Activated CD8-positive, alpha-beta T cell treated with anti-CD3 and anti-CD28 coated beads for 36 hours (primary cell): ENCODE results near the gene RASGEF1C. TPM values are rescaled to one million over a fixed set of nuclear protein-coding genes. Genes with fewer than 3 reads are reported as not detected.
A peak's percentile ranks its signal among the peaks of the same experiment; 100 is the strongest.
"Not testable (repeated sequence)": the region's sequence is repeated elsewhere in the genome, so short reads cannot be mapped to it uniquely, and the experiment has no call there.

Experiments
- ATAC-seq: fragments of 200-7000 bp; cut with Tn5 transposase; one replicate; pipeline ENCODE4 v1.10.0; 2021; ENCODE audit warnings: mild to moderate bottlenecking, moderate library complexity
- CTCF ChIA-PET: fragments of 350-600 bp; sonication (Branson Sonifier 250); formaldehyde crosslinking; loops from one replicate; lab custom pipeline; 2021; ENCODE audit warnings: antibody characterized with exemption; lab: Charles Lee
- POLR2A ChIA-PET: fragments of 350-600 bp; sonication (Branson Sonifier 250); formaldehyde crosslinking; loops from one replicate; lab custom pipeline; 2021; ENCODE audit warnings: antibody characterized with exemption; lab: Charles Lee
- DNase-seq: peaks from one replicate; pipeline ENCODE4 v3.0.0-alpha.2; 2020
- H3K27ac Mint-ChIP-seq: one replicate; pipeline ENCODE4 v1.8.0; 2021; ENCODE audit warnings: mild to moderate bottlenecking, mixed read lengths
- H3K27me3 Mint-ChIP-seq: one replicate; pipeline ENCODE4 v1.8.0; 2021; ENCODE audit warnings: mixed read lengths
- H3K36me3 Mint-ChIP-seq: one replicate; pipeline ENCODE4 v1.8.0; 2021; ENCODE audit warnings: low read depth, mixed read lengths
- H3K4me1 Mint-ChIP-seq: one replicate; pipeline ENCODE4 v1.8.0; 2021; ENCODE audit warnings: low read depth, mixed read lengths
- H3K4me3 Mint-ChIP-seq: one replicate; pipeline ENCODE4 v1.8.0; 2021; ENCODE audit warnings: mild to moderate bottlenecking, moderate library complexity, mixed read lengths
- H3K9me3 Mint-ChIP-seq: one replicate; pipeline ENCODE4 v1.8.0; 2021; ENCODE audit warnings: mixed read lengths
- CTCF ChIP-seq: fragments of 200-600 bp; IDR thresholded peaks from one replicate; pipeline ENCODE4 v1.8.0; 2022; ENCODE audit warnings: antibody characterized with exemption, mild to moderate bottlenecking
- intact Hi-C: fragments of 100-400 bp; cut with micrococcal nuclease; formaldehyde crosslinking; loops from one replicate; pipeline ENCODE4 v1.10.0; 2022
- total RNA-seq, 2 experiments: library from RNA; stranded (reverse); gene quantifications; one replicate each; pipeline ENCODE4 v1.2.3, GENCODE V29; 2021

RASGEF1C gene
- total RNA-seq, 2 experiments from 2014 or later = not detected

GRCh38 chr5:180093241-180093640 lies 115.8 kb downstream of the RASGEF1C start:
- DNase-seq = no peak
- Mint-ChIP-seq H3K4me3 (no peak overlapping the region), H3K27ac (no peak overlapping the region), H3K27me3 (no peaks in the 10 kb centered on the region), H3K4me1 (no peaks in the 10 kb centered on the region), H3K36me3 (no peaks in the 10 kb centered on the region), H3K9me3 (no peaks in the 10 kb centered on the region)
- CTCF ChIA-PET = interaction anchor here (2.1 kb wide), 1 partner anchor 235 kb away, joined by 5 read pairs; no protein-coding TSS in a partner anchor
- TF ChIP-seq CTCF = no peak
- POLR2A ChIA-PET = no interaction called here
- no peak for ATAC-seq
- intact Hi-C loops = no loop called here

- ChIA-PET CTCF (interaction anchor here (0.7 to 1.5 kb wide), 10 partner anchors 8 to 359 kb away, joined by 3 to 5 read pairs (median 3); no protein-coding TSS in a partner anchor), POLR2A (interaction anchor here (1.9 kb wide), 1 partner anchor 11 kb away, joined by 6 read pairs; no protein-coding TSS in a partner anchor)
- TF ChIP-seq CTCF = no peak
- Mint-ChIP-seq H3K27ac (peak overlapping the region; percentile 42), H3K4me3 (peak overlapping the region; percentile 77), H3K36me3 (no peaks in the 10 kb centered on the region), H3K4me1 (peaks cover 5% of the 10 kb centered on the region), H3K27me3 (no peaks in the 10 kb centered on the region), H3K9me3 (no peaks in the 10 kb centered on the region)
- ATAC-seq (peak; percentile 30), DNase-seq (peak; percentile 56)
- intact Hi-C loops = no loop called here
Measured at GRCh38 chr5:180090769-180091546, 118.1 kb downstream of the RASGEF1C start.

- intact Hi-C loops = no loop called here
- Mint-ChIP-seq H3K27ac (peak overlapping the region; percentile 79), H3K4me1 (peaks cover 10% of the 10 kb centered on the region), H3K27me3 (no peaks in the 10 kb centered on the region), H3K4me3 (peak overlapping the region; percentile 77), H3K36me3 (no peaks in the 10 kb centered on the region), H3K9me3 (no peaks in the 10 kb centered on the region)
- ChIA-PET CTCF (interaction anchor here (0.7 to 1.5 kb wide), 7 partner anchors 9 to 358 kb away, joined by 3 to 5 read pairs (median 3); no protein-coding TSS in a partner anchor), POLR2A (interaction anchor here (1.9 kb wide), 1 partner anchor 11 kb away, joined by 6 read pairs; no protein-coding TSS in a partner anchor)
- TF ChIP-seq CTCF = peak; percentile 85
- ATAC-seq = peak; percentile 92
- DNase-seq = peak; percentile 86
Measured at GRCh38 chr5:180090098-180090768, 118.8 kb downstream of the RASGEF1C start.

GRCh38 chr5:180089628-180090027 lies 119.4 kb downstream of the RASGEF1C start:
- ChIA-PET POLR2A (interaction anchor here (1.9 kb wide), 1 partner anchor 10 kb away, joined by 6 read pairs; no protein-coding TSS in a partner anchor), CTCF (interaction anchor here (0.8 to 1.5 kb wide), 3 partner anchors 15 to 288 kb away, joined by 3 to 5 read pairs (median 3); no protein-coding TSS in a partner anchor)
- ATAC-seq, H3K27ac Mint-ChIP-seq, intact Hi-C loops, DNase-seq, H3K9me3 Mint-ChIP-seq, H3K4me1 Mint-ChIP-seq, H3K27me3 Mint-ChIP-seq, H3K36me3 Mint-ChIP-seq: not testable (repeated sequence)
- peak overlapping the region; percentile 77 for H3K4me3 Mint-ChIP-seq

GRCh38 chr5:180088561-180088960 lies 120.5 kb downstream of the RASGEF1C start:
- CTCF ChIA-PET = no interaction called here
- POLR2A ChIA-PET = no interaction called here

More at GRCh38 chr5:180088561-180088960, 120.5 kb downstream of the RASGEF1C start:
- DNase-seq (no peak), ATAC-seq (no peak)
- TF ChIP-seq CTCF = no peak
- H3K9me3 Mint-ChIP-seq = no peaks in the 10 kb centered on the region
- no peaks in the 10 kb centered on the region for H3K36me3 Mint-ChIP-seq
- H3K27ac Mint-ChIP-seq = no peak overlapping the region
- intact Hi-C loops = no loop called here
- peaks cover 10% of the 10 kb centered on the region for H3K4me1 Mint-ChIP-seq
- H3K27me3 Mint-ChIP-seq = no peaks in the 10 kb centered on the region
- no peak overlapping the region for H3K4me3 Mint-ChIP-seq
